Stromal cell of bone marrow (primary cell): ENCODE data around the gene CXCL5.
"Not testable (repeated sequence)": the region's sequence is repeated elsewhere in the genome, so short reads cannot be mapped to it uniquely, and the experiment has no call there.

Source experiments
- DNase-seq: peaks from one replicate; pipeline ENCODE4 v3.0.0-alpha.2; 2012; ENCODE audit warnings: low read depth

The CXCL5 gene

DNA sequence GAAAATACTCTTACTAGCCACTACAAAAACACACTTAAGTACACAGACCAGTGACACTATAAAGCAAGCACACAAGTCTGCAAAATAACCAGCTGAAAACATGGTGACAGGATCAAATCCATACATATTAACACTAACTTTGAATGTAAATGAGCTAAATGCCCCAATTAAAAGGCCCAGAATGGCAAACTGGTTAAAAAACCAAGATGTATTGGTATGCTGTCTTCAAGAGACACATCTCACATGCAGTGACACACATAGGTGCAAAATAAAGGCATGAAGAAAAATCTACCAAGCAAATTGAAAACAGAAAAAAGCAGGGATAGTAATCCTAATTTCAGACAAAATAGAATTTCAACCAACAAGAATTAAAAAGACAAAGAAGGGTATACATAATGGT, 27.5 kb downstream of the CXCL5 start:
- no peak for DNase-seq

DNA sequence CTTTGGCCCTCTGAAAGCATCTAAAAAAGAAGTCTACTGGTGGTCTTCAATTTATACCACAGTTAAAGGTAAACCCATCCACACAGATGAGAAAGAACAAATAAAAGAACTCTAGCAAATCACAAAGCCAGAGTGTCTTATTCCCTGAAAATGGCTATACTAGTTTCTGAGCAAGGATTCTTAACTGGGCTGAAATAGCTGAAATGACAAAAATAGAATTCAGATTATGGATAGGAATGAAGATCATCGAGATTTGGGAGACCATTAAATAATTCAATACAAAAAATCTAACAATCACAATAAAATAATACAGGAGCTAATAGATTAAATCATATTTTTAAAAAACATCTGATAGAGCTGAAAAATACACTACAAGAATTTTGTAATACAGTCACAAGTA, 28.5 kb downstream of the CXCL5 start:
- DNase-seq = no peak

DNA sequence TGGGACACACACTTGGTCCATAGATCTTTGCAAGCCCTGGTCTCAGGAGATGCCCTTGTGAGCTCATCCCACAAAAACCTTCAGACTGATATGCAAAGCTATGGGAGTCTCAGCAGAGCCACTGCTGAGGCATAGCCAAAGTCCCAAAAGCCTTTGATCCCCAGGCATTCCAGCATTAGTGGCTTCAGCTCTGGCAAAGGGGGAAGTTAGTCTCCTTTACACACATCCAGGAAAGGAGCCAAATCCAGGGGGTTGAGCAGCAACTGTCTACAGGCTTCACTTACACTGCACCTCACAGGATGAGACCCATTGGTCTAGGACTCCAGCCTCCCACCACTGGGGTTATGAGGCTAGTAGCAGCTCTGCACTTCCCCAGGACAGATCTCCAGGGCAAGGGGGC, 30.6 kb downstream of the CXCL5 start:
- DNase-seq = no peak

DNA sequence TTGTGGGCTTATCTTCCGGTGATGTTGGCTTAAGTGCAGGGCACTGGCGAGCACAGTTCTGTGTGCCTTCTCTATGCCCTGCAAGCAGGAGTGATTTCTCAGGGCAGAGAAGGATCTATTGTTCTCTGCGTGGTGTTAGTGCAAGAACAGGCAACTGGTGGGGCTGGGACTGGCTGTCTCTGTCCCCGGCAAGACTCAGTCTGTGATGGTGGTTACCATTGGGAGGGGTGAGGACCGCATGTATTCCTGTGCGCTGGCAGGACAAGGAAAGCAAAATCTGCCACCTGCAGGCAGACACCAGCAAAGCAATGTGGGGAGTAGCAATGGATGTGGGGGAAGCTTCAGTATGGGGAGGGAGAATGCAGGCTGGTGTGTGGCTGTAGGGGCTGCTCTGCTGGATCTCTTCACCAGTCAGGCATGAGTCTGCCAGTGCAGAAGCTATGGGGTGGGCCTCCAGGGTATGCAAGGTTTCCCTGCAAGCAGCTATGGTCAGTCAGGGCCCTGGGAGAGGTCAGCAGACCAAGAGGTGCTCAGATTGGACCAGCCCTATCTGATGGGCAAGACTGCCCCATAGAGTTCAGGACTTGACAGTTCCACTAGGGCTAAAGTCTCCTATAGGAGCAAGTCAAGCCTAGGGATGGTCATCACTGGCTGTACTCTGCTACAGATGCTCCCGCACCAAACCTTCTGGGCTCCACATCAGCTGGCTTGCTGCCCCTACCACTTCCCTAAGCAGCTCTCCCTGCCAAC, 33.4 kb downstream of the CXCL5 start:
- no peak for DNase-seq

DNA sequence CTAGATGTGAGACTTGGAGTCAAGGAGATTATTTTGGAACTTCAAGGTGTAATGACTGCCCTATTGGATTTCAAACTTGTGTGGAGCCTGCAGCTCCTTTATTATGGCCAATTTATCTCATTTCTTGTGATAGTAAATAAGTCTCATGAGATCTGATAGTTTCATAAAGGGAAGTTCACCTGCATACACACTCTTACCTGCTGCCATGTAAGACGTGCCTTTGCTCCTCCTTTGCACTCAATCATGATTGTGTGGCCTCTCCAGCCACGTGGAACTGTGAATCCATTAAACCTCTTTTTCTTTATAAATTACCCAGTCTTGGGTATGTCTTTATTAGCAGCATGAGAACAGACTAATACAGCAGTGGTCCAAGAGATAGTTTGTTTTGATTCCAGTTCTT, 35.8 kb downstream of the CXCL5 start:
- no peak for DNase-seq

DNA sequence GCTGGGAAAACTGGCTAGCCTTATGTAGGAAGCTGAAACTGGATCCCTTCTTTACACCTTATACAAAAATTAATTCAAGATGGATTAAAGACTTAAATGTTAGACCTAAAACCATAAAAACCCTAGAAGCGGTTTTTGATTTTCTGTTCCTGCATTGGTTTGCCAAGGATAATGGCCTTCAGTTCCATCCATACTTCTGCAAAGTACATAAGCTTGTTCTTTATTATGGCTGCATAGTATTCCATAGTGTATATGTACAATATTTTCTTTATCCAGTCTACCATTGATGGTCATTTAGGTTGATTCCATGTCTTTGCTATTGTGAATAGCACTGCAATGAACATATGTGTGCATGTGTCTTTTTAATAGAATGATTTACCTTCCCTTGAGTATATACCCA, 39.4 kb downstream of the CXCL5 start:
- DNase-seq = not testable (repeated sequence)

DNA sequence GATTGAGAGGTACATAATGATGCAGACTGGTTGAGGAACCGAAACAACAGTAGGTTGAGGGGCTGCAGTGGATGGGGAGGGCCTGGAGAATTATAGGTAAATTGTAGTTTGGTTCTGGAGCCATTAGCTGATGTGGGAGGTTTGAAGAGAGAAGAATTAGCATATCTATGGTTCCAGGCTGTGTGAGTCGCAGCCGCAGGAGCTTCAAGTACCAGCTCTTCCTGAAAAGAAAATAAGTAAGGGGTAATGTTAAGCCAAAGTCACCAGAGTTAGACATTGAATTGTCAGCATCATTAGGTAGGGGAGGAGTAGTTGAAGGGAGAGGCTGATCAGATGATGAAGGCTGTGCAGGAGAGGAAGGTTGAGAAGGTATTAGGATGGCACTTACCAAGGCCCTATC, 46.1 kb downstream of the CXCL5 start:
- no peak for DNase-seq

DNA sequence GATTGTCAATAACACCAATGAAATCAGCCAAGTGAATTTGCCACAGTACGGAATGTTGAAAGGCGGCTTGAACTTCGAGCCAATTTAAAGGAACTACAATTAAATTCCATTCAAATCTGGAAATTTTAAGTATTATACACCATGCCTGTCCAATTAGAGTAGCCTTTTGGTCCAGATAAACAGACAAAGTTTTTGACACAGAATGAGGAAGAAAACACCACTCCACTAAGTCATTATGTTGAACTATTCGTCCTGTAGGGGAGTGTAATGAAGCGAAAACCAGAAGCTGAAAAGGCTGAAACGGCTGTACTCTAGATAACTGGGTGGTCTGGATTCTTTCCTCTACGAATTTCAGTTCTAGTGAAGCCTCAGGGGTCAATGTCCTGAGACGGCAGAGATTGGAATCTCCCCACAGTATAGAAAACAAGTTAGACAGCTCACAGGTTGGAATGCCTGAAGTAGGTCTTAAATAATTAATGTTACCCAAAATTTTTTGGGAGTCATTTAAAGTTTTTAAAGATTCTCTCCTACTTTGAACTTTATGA, 48.0 kb downstream of the CXCL5 start:
- DNase-seq = not testable (repeated sequence)

DNA sequence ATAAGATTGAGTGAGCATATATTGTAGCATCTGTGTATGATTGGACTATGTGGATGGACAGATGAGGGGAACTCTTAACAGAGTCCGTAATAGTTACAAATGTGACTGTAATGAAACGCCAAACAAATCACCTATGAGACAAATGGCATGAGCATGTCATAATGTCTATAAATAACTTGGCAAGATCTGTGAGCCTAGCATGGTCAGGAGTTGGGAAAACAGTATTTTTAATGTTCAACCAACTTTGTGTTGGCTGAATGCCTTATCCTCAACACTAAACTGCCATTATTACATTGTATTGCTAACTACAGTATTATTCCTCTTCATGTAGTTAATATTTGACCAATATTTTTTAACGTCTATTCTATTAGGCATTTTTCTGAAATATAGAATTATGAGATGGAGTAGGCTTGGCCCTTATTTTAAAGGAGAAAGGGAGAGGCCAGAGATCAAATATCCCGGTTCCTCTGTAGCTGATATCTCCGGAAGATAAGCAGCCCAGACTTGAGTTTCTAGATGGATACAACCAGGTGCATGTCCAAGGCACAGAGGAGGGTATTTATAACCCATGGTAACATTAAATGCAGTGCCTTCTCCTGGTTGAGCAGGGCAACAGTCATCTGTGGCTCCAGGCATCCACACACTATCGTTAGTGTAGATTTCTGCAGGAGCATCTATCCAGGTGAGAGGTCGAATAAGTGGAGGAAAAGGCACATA, 49.3 kb downstream of the CXCL5 start:
- DNase-seq = no peak

DNA sequence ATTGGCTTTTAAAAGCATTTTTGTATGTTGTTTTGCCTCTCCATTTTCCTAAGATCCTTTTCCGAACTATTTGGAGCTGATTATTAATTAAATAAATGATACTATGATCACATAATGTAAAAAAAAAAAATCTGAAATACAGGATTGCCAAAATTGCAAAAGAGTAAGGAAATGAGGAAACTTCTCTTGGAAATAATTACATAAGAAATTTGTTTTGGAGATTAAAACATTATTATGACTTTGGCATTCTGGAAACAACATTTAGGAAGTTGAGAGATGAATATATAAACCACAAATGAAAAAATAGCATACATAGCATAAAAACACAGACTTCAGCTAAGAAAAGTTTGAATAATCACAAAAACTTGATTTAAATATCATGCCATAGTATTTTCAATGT, 50.2 kb downstream of the CXCL5 start:
- DNase-seq = no peak

DNA sequence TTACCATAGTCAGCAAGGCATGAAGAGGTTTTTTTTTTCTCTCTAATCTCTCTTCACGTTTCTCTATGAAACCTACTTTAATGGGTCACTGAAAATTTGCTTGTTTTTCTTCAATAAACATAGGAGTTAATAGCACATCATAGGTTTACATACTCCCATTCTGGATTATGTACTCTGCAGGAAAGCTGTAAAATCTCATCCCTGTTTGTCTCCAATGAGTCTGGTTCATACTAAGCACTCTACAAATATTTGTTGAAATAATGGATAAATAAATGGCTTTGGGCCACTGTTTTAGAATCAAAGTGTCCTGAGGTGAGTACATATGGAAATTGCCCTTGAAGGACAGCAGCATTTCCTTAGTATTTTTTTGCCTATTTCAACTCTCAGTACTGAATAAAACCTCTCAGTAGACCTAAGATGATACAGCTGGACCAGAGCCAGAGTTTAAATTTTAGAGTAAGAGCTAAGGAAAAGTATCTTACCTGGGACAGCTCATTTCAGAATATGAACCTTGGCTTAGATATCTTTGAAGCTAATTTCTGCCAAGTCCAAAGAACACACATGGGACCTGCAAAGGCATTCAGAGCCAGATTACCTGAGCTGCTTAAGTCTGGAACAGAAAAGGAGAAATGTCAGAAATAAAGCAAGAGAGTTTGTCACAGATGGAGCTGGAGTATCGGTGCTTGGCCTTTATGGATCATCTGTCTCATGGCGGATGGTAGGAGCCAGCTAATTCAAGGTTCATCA, 51.1 kb downstream of the CXCL5 start:
- no peak for DNase-seq

DNA sequence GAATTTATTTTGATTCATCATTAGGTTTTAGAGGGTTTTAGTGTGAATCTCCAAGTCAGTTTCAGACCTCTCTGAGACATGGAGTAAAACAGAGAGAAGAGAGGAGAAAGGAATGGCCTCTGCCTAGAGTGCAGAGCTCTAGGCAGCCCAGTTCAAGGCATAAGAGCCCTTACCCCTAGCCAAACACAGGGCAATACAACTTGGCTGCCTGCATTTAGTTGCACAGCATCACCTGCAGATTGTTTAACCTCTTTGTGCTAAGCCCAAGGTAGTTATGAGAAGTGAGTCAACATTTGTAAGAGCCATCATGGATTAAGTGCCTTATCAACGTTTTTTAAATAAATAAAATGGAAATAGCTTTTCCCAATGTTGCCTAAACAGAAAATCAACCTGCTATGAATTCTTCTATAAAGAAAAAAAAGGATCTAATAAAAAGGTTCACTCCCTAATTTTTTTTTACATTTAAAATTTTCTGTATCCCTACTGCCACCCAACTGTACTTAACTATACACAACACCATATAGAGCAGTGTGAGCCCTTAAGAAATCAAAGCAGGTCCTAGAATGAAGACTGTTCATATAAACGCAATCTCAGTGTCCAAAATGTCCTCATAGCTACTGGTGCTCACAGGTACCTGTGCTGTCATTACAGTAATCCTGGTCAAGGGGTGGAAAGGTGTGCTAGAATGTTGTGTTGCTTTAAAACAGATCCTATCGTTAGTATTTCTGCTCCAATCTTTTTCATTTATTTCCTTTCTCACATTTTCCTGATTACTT, 52.6 kb downstream of the CXCL5 start:
- DNase-seq = no peak
